HL-60/S4 treated with phorbol 12-myristate 13-acetate at 8.2 ng/mL for 4 days and 3 days (cell line): ENCODE measurements around the gene MYL12A.

Experiments used
- in situ Hi-C: fragments of 300-500 bp; cut with MboI; formaldehyde crosslinking; loops from 2 replicates; pipeline ENCODE4 v1.15.0; 2022; ENCODE audit warnings: low sequenced_read_pairs

Gene MYL12A

GRCh38 chr18:3224223-3224622 lies 23.4 kb upstream of the MYL12A start:
- in situ Hi-C loops, result no loop called here

GRCh38 chr18:3225588-3225987 lies 22.0 kb upstream of the MYL12A start:
- in situ Hi-C loops, result no loop called here

- in situ Hi-C loops, result no loop called here
These were observed 21.6 kb upstream of the MYL12A start for GRCh38 chr18:3226048-3226447.

GRCh38 chr18:3230401-3231334 lies 16.9 kb upstream of the MYL12A start:
- in situ Hi-C loops, result no loop called here

- in situ Hi-C loops, result no loop called here
These were observed 14.6 kb upstream of the MYL12A start for GRCh38 chr18:3233004-3233403.

- in situ Hi-C loops, result no loop called here
These were observed 14.0 kb upstream of the MYL12A start for GRCh38 chr18:3233433-3234168.

- in situ Hi-C loops, result no loop called here
These were observed 13.1 kb upstream of the MYL12A start for GRCh38 chr18:3234457-3234856.

GRCh38 chr18:3235846-3236245 lies 11.8 kb upstream of the MYL12A start:
- in situ Hi-C loops, result no loop called here

- in situ Hi-C loops, result no loop called here
These were observed 11.1 kb upstream of the MYL12A start for GRCh38 chr18:3236470-3236869.

- in situ Hi-C loops, result no loop called here
These were observed 8.9 kb upstream of the MYL12A start for GRCh38 chr18:3238742-3239141.

GRCh38 chr18:3245185-3245564 lies 2.4 kb upstream of the MYL12A start:
- in situ Hi-C loops, result loop anchor here (10.0 kb wide), 1 partner anchor 310 kb away; no protein-coding TSS in a partner anchor

GRCh38 chr18:3245853-3246634 lies 1.6 kb upstream of the MYL12A start:
- in situ Hi-C loops, result loop anchor here (10.0 kb wide), 1 partner anchor 311 kb away; no protein-coding TSS in a partner anchor

- in situ Hi-C loops, result loop anchor here (10.0 kb wide), 1 partner anchor 312 kb away; no protein-coding TSS in a partner anchor
These were observed 864 bp upstream of the MYL12A start for GRCh38 chr18:3246635-3247239.

GRCh38 chr18:3248062-3248657 lies 559 bp downstream of the MYL12A start:
- in situ Hi-C loops, result loop anchor here (10.0 kb wide), 1 partner anchor 313 kb away; no protein-coding TSS in a partner anchor

GRCh38 chr18:3248658-3249359 lies 1.2 kb downstream of the MYL12A start:
- in situ Hi-C loops, result loop anchor here (10.0 kb wide), 1 partner anchor 314 kb away; no protein-coding TSS in a partner anchor

- in situ Hi-C loops, result no loop called here
These were observed 2.9 kb downstream of the MYL12A start for GRCh38 chr18:3250237-3251107.

GRCh38 chr18:3251249-3251962 lies 3.8 kb downstream of the MYL12A start:
- in situ Hi-C loops, result no loop called here

- in situ Hi-C loops, result no loop called here
These were observed 4.3 kb downstream of the MYL12A start for GRCh38 chr18:3251963-3252277.
